ENCODE results near the gene TMEM271. TPM values are rescaled to one million over a fixed set of nuclear protein-coding genes. Genes with fewer than 3 reads are reported as not detected.
"Not testable (repeated sequence)": the region's sequence is repeated elsewhere in the genome, so short reads cannot be mapped to it uniquely, and the experiment has no call there.

Gene TMEM271
- total and polyA plus RNA-seq, 10 of the 15 experiments (the other 5 are each of a cell fraction or from before 2014, with no cell fraction given): not detected

DNA sequence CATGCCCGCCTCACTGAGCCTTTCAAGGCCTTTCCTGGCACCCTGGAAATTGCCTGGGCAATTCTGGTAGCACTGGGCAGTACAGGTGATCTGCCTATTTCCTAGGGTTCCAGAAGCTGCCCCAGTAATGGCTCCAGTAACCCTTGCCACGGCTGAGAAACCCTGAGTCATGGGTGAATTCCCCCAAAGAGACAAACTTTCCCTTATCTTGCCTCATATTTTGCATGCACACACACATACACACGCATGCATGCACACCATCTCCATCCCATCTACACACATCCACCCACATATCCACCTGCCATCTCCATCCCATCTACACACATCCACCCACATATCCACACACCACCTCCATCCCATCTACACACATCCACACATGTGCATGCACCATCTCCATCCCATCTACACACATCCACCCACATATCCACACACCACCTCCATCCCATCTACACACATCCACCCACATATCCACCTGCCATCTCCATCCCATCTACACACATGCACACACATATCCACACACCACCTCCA lies 21.2 kb downstream of the TMEM271 start:
- ATAC-seq; H3K9me3 ChIP-seq (replicated peaks; ENCODE audit: control insufficient read depth, insufficient read depth, low read length); FAIRE-seq; H3K4me1 ChIP-seq (ENCODE audit: control insufficient read depth, insufficient read depth, low read length); in situ Hi-C loops (cut with MboI); H3K27me3 ChIP-seq (replicated peaks in 1 of 2; ENCODE audit: control insufficient read depth in 2 of 2, insufficient read depth in 2 of 2, low read length in 1 of 2); H2AFZ ChIP-seq (ENCODE audit: control insufficient read depth, low read depth, low read length); H3K4me2 ChIP-seq (ENCODE audit: control insufficient read depth, insufficient read depth); H3K4me3 ChIP-seq; H3K9ac ChIP-seq (ENCODE audit: control insufficient read depth, insufficient read depth, low read length); BruUV-seq (replicated peaks); H3K36me3 ChIP-seq (ENCODE audit: control insufficient read depth in 2 of 2, insufficient read depth in 2 of 2, low read length in 1 of 2); H3K27ac ChIP-seq (ENCODE audit: control insufficient read depth, insufficient read depth); RAD21 ChIA-PET (ENCODE audit: unreplicated experiment); H4K20me1 ChIP-seq (ENCODE audit: control insufficient read depth, insufficient read depth); intact Hi-C loops (cut with micrococcal nuclease; ENCODE audit: unreplicated experiment); CTCF ChIA-PET; H3K79me2 ChIP-seq (ENCODE audit: control insufficient read depth, insufficient read depth, low read length): not testable (repeated sequence)
- ChIA-PET SMC1A (ENCODE audit: uncharacterized antibody, unreplicated experiment) (interaction anchor here (0.5 kb wide), 1 partner anchor 39 kb away, joined by 3 read pairs; no protein-coding TSS in a partner anchor), POLR2A (interaction anchor here (0.6 kb wide), 1 partner anchor 49 kb away, joined by 5 read pairs; no protein-coding TSS in a partner anchor)
- 2% methylated on average over 3 of the region's 3 CpGs for WGBS (ENCODE audit: insufficient coverage, insufficient replicate concordance, low lambda C conversion rate, missing lambda C conversion rate)
- TF ChIP-seq, protein P1, sequence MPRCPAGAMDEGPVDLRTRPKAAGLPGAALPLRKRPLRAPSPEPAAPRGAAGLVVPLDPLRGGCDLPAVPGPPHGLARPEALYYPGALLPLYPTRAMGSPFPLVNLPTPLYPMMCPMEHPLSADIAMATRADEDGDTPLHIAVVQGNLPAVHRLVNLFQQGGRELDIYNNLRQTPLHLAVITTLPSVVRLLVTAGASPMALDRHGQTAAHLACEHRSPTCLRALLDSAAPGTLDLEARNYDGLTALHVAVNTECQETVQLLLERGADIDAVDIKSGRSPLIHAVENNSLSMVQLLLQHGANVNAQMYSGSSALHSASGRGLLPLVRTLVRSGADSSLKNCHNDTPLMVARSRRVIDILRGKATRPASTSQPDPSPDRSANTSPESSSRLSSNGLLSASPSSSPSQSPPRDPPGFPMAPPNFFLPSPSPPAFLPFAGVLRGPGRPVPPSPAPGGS (IDR thresholded peaks at IDR 0.05; ENCODE audit: borderline replicate concordance, insufficient read depth, low read depth, low read length, poor library complexity, severe bottlenecking): peak; percentile 26
- TF ChIP-seq POU2F2 (IDR thresholded peaks at IDR 0.05; ENCODE audit: borderline replicate concordance, low read depth, low read length) (peak; percentile 57; the same call in 2 of the 3 replicates), YY1 (IDR thresholded peaks at IDR 0.05; ENCODE audit: low read depth, low read length) (0 out of 2 replicates have a peak, but pooled peaks have one; percentile 16), PAX5 (IDR thresholded peaks at IDR 0.05; ENCODE audit: borderline replicate concordance, low read depth, low read length) (peak; percentile 51; the same call in 1 of the 2 replicates)
- peak; percentile 4 for DNase-seq (ENCODE audit: low read depth, low spot score)

DNA sequence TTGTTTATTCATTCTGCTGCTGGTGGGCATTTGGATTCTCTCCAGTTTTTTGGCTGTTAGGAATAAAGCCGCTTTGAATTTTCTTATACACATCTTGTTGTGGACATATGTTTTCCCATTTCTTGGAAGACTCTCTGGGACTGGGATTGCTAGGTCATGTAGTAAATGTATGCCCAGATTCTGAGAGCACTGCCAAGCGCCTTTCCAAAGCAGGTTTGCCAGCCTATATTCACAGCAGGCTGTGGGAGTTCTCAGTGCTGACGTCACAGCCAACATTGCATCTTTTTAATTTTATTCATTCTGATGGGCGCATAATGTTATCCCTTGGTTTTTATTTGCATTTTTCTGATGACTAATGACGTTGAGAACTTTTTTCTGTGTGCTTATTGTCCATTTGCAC lies 24.1 kb downstream of the TMEM271 start:
- ATAC-seq (no peak), DNase-seq (ENCODE audit: low read depth, low spot score) (no peak), FAIRE-seq (no peak)
- POLR2A ChIA-PET: no interaction called here
- Histone ChIP-seq H3K27ac (ENCODE audit: control insufficient read depth, insufficient read depth) (no peak overlapping the region), H3K9ac (ENCODE audit: control insufficient read depth, insufficient read depth, low read length) (no peak overlapping the region), H2AFZ (ENCODE audit: control insufficient read depth, low read depth, low read length) (no peak overlapping the region), H3K27me3 (replicated peaks in 1 of 2; ENCODE audit: control insufficient read depth in 2 of 2, insufficient read depth in 2 of 2, low read length in 1 of 2) (no peaks in the 10 kb centered on the region), H3K4me3 (no peak overlapping the region), H3K4me2 (ENCODE audit: control insufficient read depth, insufficient read depth) (no peak overlapping the region), H3K36me3 (ENCODE audit: control insufficient read depth in 2 of 2, insufficient read depth in 2 of 2, low read length in 1 of 2) (no peaks in the 10 kb centered on the region), H3K79me2 (ENCODE audit: control insufficient read depth, insufficient read depth, low read length) (no peaks in the 10 kb centered on the region), H4K20me1 (ENCODE audit: control insufficient read depth, insufficient read depth) (no peaks in the 10 kb centered on the region), H3K4me1 (ENCODE audit: control insufficient read depth, insufficient read depth, low read length) (no peaks in the 10 kb centered on the region), H3K9me3 (replicated peaks; ENCODE audit: control insufficient read depth, insufficient read depth, low read length) (peaks cover 3% of the 10 kb centered on the region; the same call in 1 of the 3 replicates)
- 27% methylated on average over 5 of the region's 5 CpGs for WGBS (ENCODE audit: insufficient coverage, insufficient replicate concordance, low lambda C conversion rate, missing lambda C conversion rate)
- no TSS peak for BruUV-seq (replicated peaks)
- RAD21 ChIA-PET (ENCODE audit: unreplicated experiment): no interaction called here
- in situ Hi-C loops (cut with MboI) (no loop called here), intact Hi-C loops (cut with micrococcal nuclease; ENCODE audit: unreplicated experiment) (no loop called here)
- SMC1A ChIA-PET (ENCODE audit: uncharacterized antibody, unreplicated experiment): no interaction called here
- CTCF ChIA-PET: no interaction called here
- TF ChIP-seq POU2F2 (IDR thresholded peaks at IDR 0.05; ENCODE audit: borderline replicate concordance, low read depth, low read length): no peak
- TF ChIP-seq MYC (IDR thresholded peaks at IDR 0.05; ENCODE audit: insufficient read depth, insufficient read length, insufficient replicate concordance, low read length, severe bottlenecking): no peak
- no peak for TF ChIP-seq ZNF207 (IDR thresholded peaks at IDR 0.05; ENCODE audit: borderline replicate concordance)
- TF ChIP-seq MTA3 (IDR thresholded peaks at IDR 0.05; ENCODE audit: borderline replicate concordance, low read length): no peak

- ATAC-seq; intact Hi-C loops (cut with micrococcal nuclease; ENCODE audit: unreplicated experiment); in situ Hi-C loops (cut with MboI); H3K4me2 ChIP-seq (ENCODE audit: control insufficient read depth, insufficient read depth); H3K9ac ChIP-seq (ENCODE audit: control insufficient read depth, insufficient read depth, low read length); RAD21 ChIA-PET (ENCODE audit: unreplicated experiment); H3K36me3 ChIP-seq (ENCODE audit: control insufficient read depth in 2 of 2, insufficient read depth in 2 of 2, low read length in 1 of 2); H3K27me3 ChIP-seq (replicated peaks in 1 of 2; ENCODE audit: control insufficient read depth in 2 of 2, insufficient read depth in 2 of 2, low read length in 1 of 2); POLR2A ChIA-PET; H4K20me1 ChIP-seq (ENCODE audit: control insufficient read depth, insufficient read depth); BruUV-seq (replicated peaks); CTCF ChIA-PET; H2AFZ ChIP-seq (ENCODE audit: control insufficient read depth, low read depth, low read length); H3K79me2 ChIP-seq (ENCODE audit: control insufficient read depth, insufficient read depth, low read length); SMC1A ChIA-PET (ENCODE audit: uncharacterized antibody, unreplicated experiment); H3K9me3 ChIP-seq (replicated peaks; ENCODE audit: control insufficient read depth, insufficient read depth, low read length); H3K4me3 ChIP-seq; DNase-seq (ENCODE audit: low read depth, low spot score); FAIRE-seq; H3K27ac ChIP-seq (ENCODE audit: control insufficient read depth, insufficient read depth); H3K4me1 ChIP-seq (ENCODE audit: control insufficient read depth, insufficient read depth, low read length): not testable (repeated sequence)
- whole genome bisulfite sequencing (ENCODE audit: insufficient coverage, insufficient replicate concordance, low lambda C conversion rate, missing lambda C conversion rate): 71% methylated on average over 22 of the region's 27 CpGs
These were observed 25.8 kb downstream of the TMEM271 start for GRCh38 chr4:550268-550667.
